NCI-H146 treated with DMSO at 0.1 percent for 48 hours (cell line): ENCODE measurements around the gene HSPB3.
"Not testable (repeated sequence)": the region's sequence is repeated elsewhere in the genome, so short reads cannot be mapped to it uniquely, and the experiment has no call there.

Experiments
- DNase-seq: peaks from one replicate; lab custom pipeline; 2025; ENCODE audit not compliant: unreplicated experiment; lab: John Stamatoyannopoulos, UW

HSPB3 gene

DNA sequence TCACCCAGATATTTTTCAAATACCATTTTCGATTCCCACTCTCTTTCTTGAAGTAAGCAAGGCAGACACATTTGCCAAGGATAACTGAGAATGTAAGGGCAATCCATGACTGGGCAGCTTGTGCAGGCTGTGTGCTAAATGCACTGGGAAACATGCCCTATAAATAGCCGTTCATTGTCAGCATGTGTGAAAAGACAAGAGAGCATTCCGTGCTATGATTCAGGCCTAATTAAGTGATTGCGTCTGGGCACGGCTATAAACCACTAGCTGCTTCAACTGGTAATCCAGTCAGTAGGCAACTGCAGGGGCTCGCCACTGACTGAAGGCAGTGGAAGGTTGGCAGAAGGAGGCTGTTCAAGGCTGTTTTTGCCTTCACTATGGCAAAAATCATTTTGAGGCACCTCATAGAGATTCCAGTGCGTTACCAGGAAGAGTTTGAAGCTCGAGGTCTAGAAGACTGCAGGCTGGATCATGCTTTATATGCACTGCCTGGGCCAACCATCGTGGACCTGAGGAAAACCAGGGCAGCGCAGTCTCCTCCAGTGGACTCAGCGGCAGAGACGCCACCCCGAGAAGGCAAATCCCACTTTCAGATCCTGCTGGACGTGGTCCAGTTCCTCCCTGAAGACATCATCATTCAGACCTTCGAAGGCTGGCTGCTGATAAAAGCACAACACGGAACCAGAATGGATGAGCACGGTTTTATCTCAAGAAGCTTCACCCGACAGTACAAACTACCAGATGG, at the start of gene HSPB3:
TSS of gene HSPB3 (plus strand) at position 287 of the 745 bp plus-strand sequence. CDS start at position 378, 91 bp downstream.
- DNase-seq, result no peak

DNA sequence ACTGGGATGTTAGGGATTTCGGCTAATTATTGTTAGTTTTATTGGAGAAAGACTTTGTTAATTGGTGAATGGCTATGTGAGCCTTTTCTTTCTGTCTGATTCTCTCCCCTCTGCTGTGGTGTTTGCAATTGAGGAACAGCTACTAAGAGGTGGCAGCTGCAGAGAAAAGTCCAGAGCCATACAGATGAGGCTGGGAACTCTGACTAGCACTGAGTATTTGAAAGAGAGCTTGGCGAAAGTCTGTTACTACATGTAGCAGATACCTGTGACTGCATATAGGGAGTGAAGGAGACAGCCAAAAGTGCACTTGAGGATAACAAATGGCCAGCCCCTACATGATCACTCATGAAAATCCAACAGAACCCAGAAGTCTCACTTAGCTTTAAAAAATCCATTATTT, 44.3 kb upstream of the HSPB3 start:
- DNase-seq, result no peak

GRCh38 chr5:54412913-54413312, 42.6 kb upstream of the HSPB3 start:
- DNase-seq, result peak; percentile 39

- no peak for DNase-seq
Observed at GRCh38 chr5:54415147-54415546, 40.4 kb upstream of the HSPB3 start.

GRCh38 chr5:54415896-54416601, 39.5 kb upstream of the HSPB3 start:
- DNase-seq, result no peak

- peak; percentile 44 for DNase-seq
Observed at GRCh38 chr5:54419573-54420423, 35.7 kb upstream of the HSPB3 start.

DNA sequence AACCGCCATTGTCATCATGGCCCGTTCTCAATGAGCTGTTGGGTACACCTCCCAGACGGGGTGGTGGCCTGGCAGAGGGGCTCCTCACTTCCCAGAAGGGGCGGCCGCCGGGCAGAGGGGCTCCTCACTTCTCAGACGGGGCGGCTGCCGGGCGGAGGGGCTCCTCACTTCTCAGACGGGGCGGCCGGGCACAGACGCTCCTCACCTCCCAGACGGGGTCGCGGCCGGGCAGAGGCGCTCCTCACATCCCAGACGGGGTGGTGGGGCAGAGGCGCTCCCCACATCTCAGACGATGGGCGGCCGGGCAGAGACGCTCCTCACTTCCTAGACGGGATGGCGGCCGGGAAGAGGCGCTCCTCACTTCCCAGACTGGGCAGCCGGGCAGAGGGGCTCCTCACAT, 35.0 kb upstream of the HSPB3 start:
- DNase-seq, result not testable (repeated sequence)

GRCh38 chr5:54421976-54422375, 33.5 kb upstream of the HSPB3 start:
- no peak for DNase-seq

- no peak for DNase-seq
Observed at GRCh38 chr5:54425258-54425657, 30.2 kb upstream of the HSPB3 start.

GRCh38 chr5:54426209-54426608, 29.3 kb upstream of the HSPB3 start:
- DNase-seq, result no peak

DNA sequence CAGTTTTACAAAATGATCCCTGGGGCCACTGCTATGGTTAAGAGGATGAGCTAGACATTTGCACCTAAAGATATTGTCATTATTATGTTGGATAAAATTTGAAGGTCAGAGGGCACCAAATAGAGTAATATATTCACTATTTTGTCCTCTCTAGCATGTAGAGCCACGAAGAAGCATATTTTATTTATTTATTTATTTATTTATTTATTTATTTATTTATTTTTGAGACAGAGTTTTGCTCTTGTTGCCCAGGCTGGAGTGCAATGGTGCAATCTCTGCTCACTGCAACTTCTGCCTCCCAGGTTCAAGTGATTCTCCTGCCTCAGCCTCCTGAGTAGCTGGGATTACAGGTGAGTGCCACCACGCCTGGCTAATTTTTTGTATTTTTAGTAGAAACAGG, 20.8 kb upstream of the HSPB3 start:
- not testable (repeated sequence) for DNase-seq

DNA sequence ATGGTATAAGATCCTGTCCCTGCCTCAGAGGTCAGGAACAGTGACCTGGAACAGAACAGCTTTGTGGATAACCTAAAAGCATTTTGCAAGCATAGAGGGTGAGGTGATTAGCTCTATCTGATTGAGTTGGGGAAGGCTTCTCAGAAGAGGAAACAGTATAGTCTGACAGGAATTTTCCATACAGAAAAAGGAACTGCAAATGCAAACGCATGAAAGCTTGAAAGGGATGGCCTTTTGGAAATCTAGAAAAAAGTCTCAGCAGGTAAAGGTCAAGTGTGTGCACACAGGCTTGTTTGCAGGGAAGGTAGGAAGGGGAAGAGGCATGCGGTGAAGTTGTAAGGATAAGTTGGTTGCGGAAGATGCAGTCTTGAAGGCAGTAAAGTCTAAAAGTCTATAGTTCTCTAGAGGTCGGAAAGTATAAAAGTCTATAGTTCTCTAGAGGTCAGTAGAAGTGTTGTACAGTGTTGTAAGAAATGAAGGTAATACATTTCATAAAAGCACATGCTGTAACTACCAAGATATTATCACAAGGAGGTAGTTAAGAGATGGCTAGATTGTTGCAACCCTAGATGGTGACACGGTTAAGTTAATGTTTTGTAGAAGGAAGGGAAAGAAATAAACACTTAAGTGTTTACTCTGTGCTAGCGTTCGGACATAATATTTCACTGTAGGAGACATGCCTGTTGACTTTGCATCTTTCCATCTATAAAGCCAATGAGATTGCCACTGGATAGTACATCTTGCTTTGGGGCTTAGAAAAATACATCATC, 16.7 kb upstream of the HSPB3 start:
- DNase-seq, result no peak

DNA sequence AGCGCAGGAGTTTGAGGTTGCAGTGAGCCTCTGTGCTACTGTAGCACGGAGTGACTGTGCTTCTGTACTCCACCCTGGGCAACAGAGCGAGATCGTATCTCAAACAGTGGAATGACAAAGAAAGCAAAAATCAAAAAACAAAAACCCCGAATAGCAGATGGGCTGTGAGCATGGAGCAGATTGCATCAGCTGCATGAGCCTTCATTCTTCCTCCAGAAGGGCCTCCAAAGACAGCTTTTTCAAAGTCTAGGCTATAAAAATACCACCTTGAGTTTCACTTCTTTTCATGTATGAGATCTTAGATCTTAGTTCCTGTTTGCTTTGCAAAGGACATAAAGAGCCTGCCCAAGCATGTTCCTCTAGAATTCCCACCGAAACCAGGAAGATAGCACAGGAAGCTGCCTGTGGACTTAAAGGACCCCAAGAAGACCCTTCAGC, 15.0 kb upstream of the HSPB3 start:
- DNase-seq, result no peak

DNA sequence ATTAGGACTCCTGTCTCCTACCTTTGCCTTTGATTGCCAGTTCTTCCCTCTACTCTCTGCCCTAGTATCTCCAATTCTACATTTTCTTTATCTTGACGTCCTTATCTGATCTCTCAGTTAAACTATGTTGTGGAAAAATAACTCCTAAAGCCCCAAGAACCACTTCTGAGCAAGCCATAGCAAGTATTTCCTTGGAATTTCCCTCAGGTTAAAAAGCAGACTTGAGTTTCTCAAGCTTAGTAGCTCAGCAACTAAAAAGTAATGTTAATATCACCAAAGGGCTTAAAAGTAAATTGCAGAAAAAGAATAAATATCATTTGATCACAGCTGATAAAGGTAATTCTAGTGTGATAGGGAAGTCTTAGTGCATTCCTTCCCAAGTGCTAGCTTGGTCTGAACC, 13.2 kb upstream of the HSPB3 start:
- no peak for DNase-seq

DNA sequence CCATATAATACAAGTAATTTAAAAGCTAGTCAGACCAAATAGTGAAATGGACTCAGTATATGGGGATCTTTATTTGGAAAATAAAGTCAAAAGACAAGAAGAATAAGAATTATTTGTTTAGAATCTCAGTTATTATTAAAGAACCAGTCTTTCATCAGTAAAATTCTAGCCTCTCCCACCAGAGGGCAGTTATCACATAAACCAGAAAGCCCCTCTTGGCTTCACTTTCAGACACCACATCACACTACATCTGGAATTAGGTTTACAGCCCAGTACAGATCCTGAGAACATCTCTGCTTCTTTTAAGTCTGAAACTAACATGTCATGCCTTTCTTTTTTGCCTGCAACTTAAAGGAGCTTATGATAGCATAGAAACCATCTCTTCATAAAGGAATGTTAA, 12.2 kb upstream of the HSPB3 start:
- DNase-seq, result no peak

DNA sequence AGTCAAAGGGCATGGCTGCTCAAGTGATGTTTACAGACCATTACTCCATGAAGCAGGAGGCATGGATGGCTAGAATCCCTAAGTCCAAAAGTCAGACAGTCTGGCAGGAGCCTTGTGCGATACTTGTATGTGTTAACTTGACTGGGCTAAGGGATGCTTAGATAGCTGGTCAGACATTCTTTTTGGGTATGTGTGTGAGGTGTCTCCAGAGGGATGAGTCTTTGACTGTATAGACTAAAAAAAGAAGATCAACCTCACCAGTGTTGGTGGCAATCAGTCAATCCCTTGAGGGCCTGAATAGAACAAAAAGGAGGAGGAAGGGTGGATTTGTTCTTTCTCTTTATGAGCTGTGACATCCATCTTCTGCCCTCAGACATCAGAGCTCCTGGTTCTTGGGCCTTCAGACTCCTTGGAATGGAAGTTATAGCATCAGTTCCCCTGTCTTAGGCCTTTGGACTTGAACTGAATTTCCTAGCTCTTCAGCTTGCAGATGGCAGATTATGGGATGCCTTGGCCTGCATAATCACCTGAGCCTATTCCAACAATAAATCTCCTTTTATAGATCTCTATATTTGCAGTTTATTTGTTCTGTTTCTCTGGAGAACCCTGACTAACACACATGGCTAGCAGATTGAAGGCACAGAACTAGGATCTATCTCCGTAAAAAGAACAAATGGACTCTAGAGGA, 9.7 kb upstream of the HSPB3 start:
- no peak for DNase-seq

DNA sequence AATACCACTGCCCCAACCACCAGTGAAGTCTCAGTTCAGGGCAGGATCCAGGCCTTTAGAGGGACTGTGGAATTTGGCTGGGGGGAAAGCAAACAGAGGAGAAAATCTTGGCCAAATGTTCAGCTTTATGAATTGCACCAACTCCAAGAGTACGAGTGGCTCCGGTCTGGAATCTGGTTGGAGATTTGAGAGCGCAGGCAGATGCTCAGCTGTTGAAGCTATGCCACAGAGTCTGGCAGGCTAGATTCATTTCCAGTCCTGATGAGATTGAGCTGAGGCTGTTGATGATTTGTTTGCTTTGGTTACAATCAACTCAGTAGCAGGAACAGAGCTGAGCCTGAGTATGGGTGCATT, 9.1 kb upstream of the HSPB3 start:
- no peak for DNase-seq

- no peak for DNase-seq
Observed at GRCh38 chr5:54449923-54450322, 5.6 kb upstream of the HSPB3 start.

DNA sequence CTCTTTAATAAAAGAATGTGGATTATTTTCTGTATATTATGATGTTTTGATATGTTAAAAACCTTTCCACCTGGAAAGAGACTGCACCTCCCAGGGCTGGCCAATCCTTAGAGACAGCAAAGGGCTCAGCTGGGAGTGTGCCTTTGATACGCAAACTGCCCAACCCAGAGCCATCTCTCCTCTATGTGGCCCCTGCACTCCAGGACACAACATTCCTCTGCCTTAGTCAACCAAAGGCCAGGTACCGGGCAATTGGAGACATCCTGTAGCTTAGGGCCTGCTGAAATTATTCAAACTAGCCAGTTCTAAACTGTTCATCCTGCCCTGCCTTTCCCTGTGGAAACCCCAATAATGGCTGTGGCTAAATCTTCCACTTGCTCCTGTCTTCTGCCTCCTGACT, 5.0 kb upstream of the HSPB3 start:
- DNase-seq, result no peak

GRCh38 chr5:54453046-54453445, 2.5 kb upstream of the HSPB3 start:
- no peak for DNase-seq
